GM21737 (cell line): ENCODE measurements around the gene RIMKLB.
"Not testable (repeated sequence)": the region's sequence is repeated elsewhere in the genome, so short reads cannot be mapped to it uniquely, and the experiment has no call there.

Experiments used
- ATAC-seq: cut with Tn5 transposase; IDR thresholded peaks from one replicate; pipeline ENCODE4 v1.9.1; 2021; ENCODE audit warnings: mild to moderate bottlenecking, moderate library complexity; ENCODE audit not compliant: unreplicated experiment

RIMKLB gene

GRCh38 chr12:8770499-8770898, 72.7 kb downstream of the RIMKLB start:
- no peak for ATAC-seq

DNA sequence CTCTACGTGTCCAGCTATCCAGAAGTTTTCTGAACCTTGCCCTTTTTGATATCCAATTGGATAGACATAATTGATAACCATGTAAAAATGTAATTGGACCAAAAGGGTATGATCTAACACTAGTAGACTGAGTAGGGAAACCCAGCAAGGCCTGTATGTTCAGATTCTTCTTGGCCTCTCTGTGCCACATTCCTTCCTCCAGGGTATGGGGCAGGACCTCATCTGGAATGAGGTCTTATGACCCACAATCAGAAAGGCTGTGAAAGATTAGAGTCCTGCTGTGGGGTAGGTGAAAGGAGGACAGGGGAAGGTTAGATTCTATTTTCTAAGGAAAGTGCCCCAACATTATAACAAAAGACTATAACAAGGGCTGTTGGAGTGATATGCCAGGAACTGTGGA, 73.3 kb downstream of the RIMKLB start:
- no peak for ATAC-seq

GRCh38 chr12:8773461-8773860, 75.7 kb downstream of the RIMKLB start:
- ATAC-seq: no peak

GRCh38 chr12:8779281-8779680, 81.5 kb downstream of the RIMKLB start:
- no peak for ATAC-seq

DNA sequence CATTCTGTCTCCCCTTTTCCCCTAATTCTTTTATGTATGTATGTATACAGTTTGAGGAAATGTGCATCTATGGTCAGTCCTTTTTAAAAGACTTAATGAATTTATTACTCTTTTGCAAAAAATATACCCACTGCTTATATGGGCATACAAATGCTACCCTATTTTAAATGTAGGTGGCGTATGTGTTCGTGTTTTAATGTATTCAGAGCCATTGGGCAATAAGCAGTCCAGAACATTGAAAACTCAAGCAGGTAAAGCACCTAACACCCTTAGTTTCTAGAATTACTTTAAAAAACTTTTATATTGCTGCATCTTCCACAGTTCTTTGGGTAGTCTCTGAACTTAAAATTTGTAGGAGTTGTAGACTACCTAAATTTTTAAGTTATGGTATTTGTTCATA, 82.1 kb downstream of the RIMKLB start:
- no peak for ATAC-seq

GRCh38 chr12:8780389-8780788, 82.6 kb downstream of the RIMKLB start:
- no peak for ATAC-seq

DNA sequence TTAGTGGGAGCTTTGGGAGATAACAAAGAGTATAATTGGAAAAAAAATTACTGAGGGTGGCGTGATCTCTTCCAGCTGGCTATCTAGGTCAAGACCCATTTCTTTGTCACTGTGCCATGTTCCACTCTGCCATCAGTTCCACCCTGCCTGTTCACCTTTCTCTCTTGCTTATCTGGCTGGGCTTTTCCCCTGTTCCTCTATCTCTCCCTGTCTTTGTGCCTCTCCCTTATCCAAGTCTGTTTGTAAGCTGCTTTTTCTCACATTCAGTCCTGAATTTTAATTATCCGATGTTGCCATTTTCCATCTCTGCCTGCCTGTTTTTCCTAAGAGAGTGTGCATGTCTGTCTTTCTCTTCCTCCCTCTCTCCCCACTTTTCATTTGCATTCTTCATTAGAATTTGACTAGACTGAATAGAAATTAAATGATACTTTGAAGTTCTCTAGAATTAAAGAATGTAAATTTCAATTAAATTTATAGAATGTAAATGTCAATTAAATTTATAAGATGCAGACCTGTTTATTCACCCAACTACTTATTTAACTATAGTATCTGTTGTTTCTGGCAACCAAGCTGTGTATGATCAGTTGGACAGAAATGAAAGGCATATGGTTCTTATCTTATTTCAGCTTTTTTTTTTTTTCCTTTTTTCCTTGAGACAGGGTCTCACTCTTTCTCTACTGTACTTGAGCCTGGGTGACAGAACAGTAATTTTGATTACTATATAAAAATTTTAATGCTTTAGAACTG, 83.8 kb downstream of the RIMKLB start:
- ATAC-seq: no peak

- ATAC-seq: no peak
These were observed 86.6 kb downstream of the RIMKLB start for GRCh38 chr12:8784290-8784888.

- no peak for ATAC-seq
These were observed 87.7 kb downstream of the RIMKLB start for GRCh38 chr12:8785499-8785898.

GRCh38 chr12:8787206-8787605, 89.4 kb downstream of the RIMKLB start:
- not testable (repeated sequence) for ATAC-seq

- ATAC-seq: not testable (repeated sequence)
These were observed 90.9 kb downstream of the RIMKLB start for GRCh38 chr12:8788706-8789105.

- ATAC-seq: not testable (repeated sequence)
These were observed 91.7 kb downstream of the RIMKLB start for GRCh38 chr12:8789341-8790013.

- ATAC-seq: not testable (repeated sequence)
These were observed 95.4 kb downstream of the RIMKLB start for GRCh38 chr12:8793226-8793625.

DNA sequence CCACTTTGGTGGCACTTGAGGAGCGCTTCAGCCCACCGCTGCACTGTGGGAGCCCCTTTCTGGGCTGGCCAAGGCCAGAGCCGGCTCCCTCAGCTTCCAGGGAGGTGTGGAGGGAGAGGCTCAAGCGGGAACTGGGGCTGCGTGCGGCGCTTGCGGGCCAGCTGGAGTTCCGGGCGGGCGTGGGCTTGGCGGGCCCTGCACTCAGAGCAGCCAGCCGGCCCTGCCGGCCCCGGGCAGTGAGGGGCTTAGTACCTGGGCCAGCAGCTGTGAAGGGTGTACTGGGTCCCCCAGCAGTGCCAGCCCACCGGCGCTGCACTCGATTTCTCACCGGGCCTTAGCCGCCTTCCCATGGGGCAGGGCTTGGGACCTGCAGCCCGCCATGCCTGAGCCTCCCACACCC, 96.8 kb downstream of the RIMKLB start:
- not testable (repeated sequence) for ATAC-seq

DNA sequence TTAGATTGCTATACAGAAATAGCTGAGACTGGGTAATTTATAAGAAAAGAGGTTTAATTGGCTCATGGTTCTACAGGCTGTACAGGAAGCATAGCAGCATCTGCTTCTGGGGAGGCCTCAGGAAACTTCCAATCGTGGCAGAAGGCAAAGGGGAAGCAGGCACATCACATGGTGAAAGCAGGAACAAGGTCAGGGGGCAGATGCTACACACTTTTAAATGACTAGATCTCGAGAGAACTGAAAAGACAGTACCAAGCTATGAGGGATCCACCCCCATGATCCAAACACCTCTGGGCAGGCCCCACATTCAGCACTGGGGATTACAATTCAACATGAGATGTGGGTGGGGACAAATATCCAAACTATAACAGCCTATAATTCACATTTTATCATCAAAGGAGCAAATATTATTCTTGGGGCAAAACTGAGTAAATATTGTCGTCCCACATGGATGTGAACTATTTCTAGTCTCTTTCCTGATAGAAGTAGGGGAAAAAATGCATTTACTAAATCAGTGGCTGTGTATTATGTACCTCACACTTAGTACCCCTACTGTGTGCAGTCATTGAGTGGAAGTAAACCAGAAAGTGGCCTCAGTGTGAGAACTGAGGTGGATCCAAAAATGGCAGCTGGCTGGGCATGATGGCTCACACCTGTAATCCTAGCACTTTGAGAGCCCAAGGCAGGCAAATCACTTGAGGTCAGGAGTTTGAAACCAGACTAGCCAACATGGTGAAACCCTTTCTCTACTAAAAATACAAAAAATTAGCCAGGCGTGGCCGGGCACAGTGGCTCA, 99.2 kb downstream of the RIMKLB start:
- no peak for ATAC-seq

- not testable (repeated sequence) for ATAC-seq
These were observed 103.4 kb downstream of the RIMKLB start for GRCh38 chr12:8801213-8801612.

GRCh38 chr12:8804833-8805232, 107.0 kb downstream of the RIMKLB start:
- not testable (repeated sequence) for ATAC-seq

DNA sequence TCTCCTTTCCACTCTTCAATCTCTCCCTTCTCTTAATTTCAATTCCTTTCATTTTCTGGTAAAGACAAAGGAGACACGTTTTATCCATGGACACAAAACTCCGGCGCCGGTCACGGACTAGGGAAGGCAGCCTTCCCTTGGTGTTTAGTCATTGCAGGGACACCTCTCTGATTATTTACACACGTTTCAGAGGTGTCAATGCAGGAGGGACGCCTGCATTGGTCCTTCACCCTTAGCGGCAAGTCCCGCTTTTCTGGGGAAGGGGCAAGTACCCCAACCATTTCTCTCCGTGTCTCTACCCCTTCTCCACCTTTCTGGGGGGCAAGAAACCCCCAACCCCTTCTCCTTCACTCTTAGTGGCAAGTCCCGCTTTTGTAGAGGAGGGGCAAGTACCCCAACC, 107.7 kb downstream of the RIMKLB start:
- not testable (repeated sequence) for ATAC-seq

GRCh38 chr12:8807084-8807483, 109.3 kb downstream of the RIMKLB start:
- not testable (repeated sequence) for ATAC-seq

DNA sequence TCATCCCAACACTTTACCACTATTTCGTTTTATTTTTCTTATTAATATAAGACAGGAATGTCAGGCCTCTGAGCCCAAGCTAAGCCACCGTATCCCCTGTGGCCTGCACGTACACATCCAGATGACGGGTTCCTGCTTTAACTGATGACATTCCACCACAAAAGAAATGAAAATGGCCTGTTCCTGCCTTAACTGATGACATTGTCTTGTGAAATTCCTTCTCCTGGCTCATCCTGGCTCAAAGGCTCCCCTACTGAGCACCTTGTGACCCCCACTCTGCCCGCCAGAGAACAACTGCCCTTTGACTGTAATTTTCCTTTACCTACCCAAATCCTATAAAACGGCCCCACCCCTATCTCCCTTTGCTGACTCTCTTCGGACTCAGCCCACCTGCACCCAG, 112.3 kb downstream of the RIMKLB start:
- ATAC-seq: not testable (repeated sequence)
